OCI-M1 (cell line): ENCODE data around the gene OGN.
A peak's percentile ranks its signal among the peaks of the same experiment; 100 is the strongest.

ENCODE experiments used
- DNase-seq: peaks from one replicate; lab custom pipeline; 2025; lab: John Stamatoyannopoulos, UW

Gene OGN

DNA sequence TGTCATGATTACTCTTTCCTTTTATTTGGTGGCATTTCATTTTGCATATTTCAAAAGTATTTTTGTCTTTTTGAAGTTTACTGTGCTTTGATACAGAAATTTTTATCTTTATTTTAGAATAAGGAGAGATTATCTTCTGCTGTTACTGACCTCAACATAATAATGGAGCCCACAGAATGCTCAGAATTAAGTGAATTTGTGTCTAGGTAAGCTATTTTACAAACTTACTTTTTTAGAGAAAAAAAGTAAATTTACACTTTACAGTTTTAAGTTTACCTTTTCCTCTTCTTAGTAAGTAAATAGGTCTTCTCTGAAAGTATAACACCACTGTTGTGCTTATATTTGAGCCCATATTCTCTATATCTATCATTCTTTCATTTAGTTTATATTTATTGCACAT is 58.8 kb downstream of the OGN start:
- DNase-seq = no peak

GRCh38 chr9:92342825-92343488 is 61.4 kb downstream of the OGN start:
- DNase-seq = peak; percentile 26

DNA sequence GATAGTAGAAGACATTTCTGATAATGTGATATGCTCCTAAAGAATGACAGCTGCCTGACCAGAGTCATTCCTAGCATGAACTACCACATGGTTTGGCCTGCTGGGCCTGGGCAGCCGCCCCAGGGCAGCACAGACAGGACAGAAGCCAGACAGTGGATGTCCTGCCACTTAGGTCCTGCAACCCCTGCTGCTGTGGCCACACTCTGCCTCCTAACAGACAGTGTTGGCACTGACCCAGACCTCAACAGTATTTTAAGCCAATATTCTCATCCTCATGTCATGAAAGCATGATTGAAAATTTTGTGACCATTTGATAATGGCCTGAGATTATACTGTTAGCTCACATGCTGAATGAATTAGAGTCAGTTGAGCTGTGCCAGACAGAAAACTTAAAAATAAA is 62.8 kb downstream of the OGN start:
- DNase-seq = no peak

DNA sequence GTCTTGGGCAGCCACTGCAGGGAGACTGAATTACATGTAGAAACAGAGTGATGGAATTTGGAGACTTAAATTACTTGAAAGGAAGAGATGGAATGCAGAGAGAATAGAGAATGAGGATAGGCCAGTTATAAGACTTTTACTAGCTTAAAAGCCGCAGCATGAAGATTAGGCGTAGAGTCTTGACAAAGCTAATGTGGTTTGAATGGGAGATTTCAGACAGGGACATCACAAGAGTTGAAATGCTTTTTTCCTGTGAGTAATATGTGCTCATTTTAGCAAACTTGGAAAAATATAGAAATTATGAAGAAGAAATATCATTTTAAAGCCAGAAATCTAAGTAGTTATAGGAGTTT is 71.1 kb downstream of the OGN start:
- no peak for DNase-seq
